SK-N-SH (cell line): Measurements from ENCODE around the gene SERPINB2.

Experiments used
- CTCF ChIP-seq: fragments of 200-600 bp; sonication (generic); IDR thresholded peaks from 2 replicates; pipeline ENCODE4 v1.6.1; 2017; ENCODE audit warnings: antibody characterized with exemption, mild to moderate bottlenecking, moderate library complexity
- POLR2AphosphoS5 ChIP-seq: IDR thresholded peaks from 2 replicates; pipeline ENCODE4 v1.6.1; 2012; ENCODE audit warnings: low read depth, low read length
- SMC3 ChIP-seq: IDR thresholded peaks from 2 replicates; pipeline ENCODE4 v1.6.1; 2012; ENCODE audit warnings: low read depth, low read length, improper control_type of control experiment
- TAF1 ChIP-seq: IDR thresholded peaks from 2 replicates; pipeline ENCODE4 v1.6.1; 2012; ENCODE audit warnings: low read depth, mild to moderate bottlenecking, low read length, moderate library complexity, borderline replicate concordance
- TF ChIP-seq, protein P1 (sequence below): IDR thresholded peaks from 2 replicates; pipeline ENCODE4 v1.6.1; 2012; ENCODE audit warnings: mild to moderate bottlenecking, low read depth, low read length, moderate library complexity

- TF ChIP-seq TAF1 (no peak), POLR2AphosphoS5 (no peak), CTCF (no peak), SMC3 (no peak)
- TF ChIP-seq, protein P1, sequence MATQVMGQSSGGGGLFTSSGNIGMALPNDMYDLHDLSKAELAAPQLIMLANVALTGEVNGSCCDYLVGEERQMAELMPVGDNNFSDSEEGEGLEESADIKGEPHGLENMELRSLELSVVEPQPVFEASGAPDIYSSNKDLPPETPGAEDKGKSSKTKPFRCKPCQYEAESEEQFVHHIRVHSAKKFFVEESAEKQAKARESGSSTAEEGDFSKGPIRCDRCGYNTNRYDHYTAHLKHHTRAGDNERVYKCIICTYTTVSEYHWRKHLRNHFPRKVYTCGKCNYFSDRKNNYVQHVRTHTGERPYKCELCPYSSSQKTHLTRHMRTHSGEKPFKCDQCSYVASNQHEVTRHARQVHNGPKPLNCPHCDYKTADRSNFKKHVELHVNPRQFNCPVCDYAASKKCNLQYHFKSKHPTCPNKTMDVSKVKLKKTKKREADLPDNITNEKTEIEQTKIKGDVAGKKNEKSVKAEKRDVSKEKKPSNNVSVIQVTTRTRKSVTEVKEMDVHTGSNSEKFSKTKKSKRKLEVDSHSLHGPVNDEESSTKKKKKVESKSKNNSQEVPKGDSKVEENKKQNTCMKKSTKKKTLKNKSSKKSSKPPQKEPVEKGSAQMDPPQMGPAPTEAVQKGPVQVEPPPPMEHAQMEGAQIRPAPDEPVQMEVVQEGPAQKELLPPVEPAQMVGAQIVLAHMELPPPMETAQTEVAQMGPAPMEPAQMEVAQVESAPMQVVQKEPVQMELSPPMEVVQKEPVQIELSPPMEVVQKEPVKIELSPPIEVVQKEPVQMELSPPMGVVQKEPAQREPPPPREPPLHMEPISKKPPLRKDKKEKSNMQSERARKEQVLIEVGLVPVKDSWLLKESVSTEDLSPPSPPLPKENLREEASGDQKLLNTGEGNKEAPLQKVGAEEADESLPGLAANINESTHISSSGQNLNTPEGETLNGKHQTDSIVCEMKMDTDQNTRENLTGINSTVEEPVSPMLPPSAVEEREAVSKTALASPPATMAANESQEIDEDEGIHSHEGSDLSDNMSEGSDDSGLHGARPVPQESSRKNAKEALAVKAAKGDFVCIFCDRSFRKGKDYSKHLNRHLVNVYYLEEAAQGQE: no peak
These were observed 16.5 kb downstream of the SERPINB2 start for GRCh38 chr18:63903851-63904570.
